Prostate gland (tissue), 2 donors: ENCODE data around the gene ITPR2. TPM values are rescaled to one million over a fixed set of nuclear protein-coding genes. Genes with fewer than 3 reads are reported as not detected.
"Not testable (repeated sequence)": the region's sequence is repeated elsewhere in the genome, so short reads cannot be mapped to it uniquely, and the experiment has no call there.

Experiments used
- DNase-seq: peaks from one replicate; pipeline ENCODE4 v3.0.0-alpha.2; 2019; ENCODE audit warnings: low spot score
- H3K27ac ChIP-seq, 2 donors: fragments of 200-600 bp; sonication (generic); 2 replicates each; pipeline ENCODE4 v1.5.1; 2017 to 2019
- H3K27me3 ChIP-seq: fragments of 200-600 bp; sonication (generic); replicated peaks from 2 replicates; pipeline ENCODE4 v1.5.1; 2019; ENCODE audit not compliant: insufficient read depth
- H3K36me3 ChIP-seq, 2 donors: fragments of 200-600 bp; sonication (generic); 1 replicate in 1 of 2; 2 replicates in 1 of 2; pipeline versions ENCODE4 v1.5.1 to v1.8.1; 2017 to 2019
- H3K4me1 ChIP-seq: fragments of 200-600 bp; sonication (generic); replicated peaks from 2 replicates; pipeline ENCODE4 v1.5.1; 2019
- H3K4me3 ChIP-seq, 2 donors: fragments of 200-600 bp; sonication (generic); 2 replicates each; pipeline ENCODE4 v1.5.1; 2017 to 2019
- H3K9me3 ChIP-seq: fragments of 200-600 bp; sonication (generic); 2 replicates; pipeline ENCODE4 v1.5.1; 2017
- POLR2A ChIP-seq: fragments of 450-650 bp; IDR thresholded peaks from one replicate; pipeline ENCODE4 v1.6.1; 2016; ENCODE audit warnings: antibody characterized with exemption, mild to moderate bottlenecking
- POLR2AphosphoS5 ChIP-seq: sonication (generic); formaldehyde crosslinking; IDR thresholded peaks from one replicate; pipeline ENCODE4 v1.6.1; 2017; ENCODE audit warnings: antibody characterized with exemption
- WGBS: methylation state at CpG from one replicate; pipeline ENCODE4 v1.1.5; 2018; 5-methylcytosine and 5-hydroxymethylcytosine counted together
- intact Hi-C: fragments of 100-400 bp; cut with DNase I; formaldehyde crosslinking; loops from one replicate; pipeline ENCODE4 v1.14.2; 2022
- total RNA-seq, 2 donors: library from RNA; depleted of rRNA; stranded (reverse); fragments of >200 nt; gene quantifications; one replicate each; pipeline ENCODE4 v1.1.0, GENCODE V29; 2016
- TF ChIP-seq, protein P1 (sequence below), 4 experiments: fragments of 200-600 bp in 2 of 4; fragments of 450-650 bp in 2 of 4; sonication (generic) in 2 of 4; IDR thresholded peaks; 1 replicate in 3 of 4; 2 replicates in 1 of 4; pipeline ENCODE4 v1.5.1; 2016 to 2019; ENCODE audit warnings: antibody characterized with exemption in 4 of 4, mild to moderate bottlenecking in 2 of 4, moderate library complexity in 2 of 4

The ITPR2 gene
- total RNA-seq, 2 donors from 2014 or later = 30.0 to 44.4 TPM

DNA sequence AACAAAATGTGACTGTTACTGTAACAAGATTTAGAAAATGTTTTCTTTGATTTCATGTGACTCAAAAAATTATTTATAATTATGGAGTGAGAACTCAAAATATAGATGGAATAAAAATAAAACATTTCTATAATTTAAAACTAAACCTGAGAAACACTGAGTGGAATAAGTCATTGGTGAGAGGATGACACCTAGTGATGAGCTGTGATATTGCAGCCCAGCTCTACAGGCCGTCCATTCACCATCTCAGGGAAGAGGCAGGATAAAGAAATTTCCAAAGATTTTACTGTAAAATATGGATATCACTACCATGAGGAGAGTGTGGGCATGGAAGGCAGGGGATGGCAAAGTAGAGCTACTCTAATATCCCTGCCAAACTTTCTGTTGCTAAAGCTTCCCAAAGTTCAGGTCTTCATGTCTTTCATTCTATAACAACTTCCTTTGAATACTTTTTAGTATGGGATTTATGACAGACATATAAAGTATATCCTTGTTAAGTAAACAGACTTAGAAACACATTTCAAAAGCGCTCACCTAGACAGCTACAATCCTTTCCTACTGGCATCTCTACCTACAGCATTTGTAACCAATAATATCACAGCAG lies 308.0 kb downstream of the ITPR2 start:
- Histone ChIP-seq H3K9me3 (no peaks in the 10 kb centered on the region), H3K4me1 (no peaks in the 10 kb centered on the region), H3K4me3 (no peak overlapping the region), H3K27me3 (no peaks in the 10 kb centered on the region), H3K36me3 (no peaks in the 10 kb centered on the region), H3K27ac (no peak overlapping the region)
- intact Hi-C loops = loop anchor here (10.0 kb wide), 1 partner anchor 400 kb away; the partner anchor contains the start of gene BHLHE41
- TF ChIP-seq, protein P1, sequence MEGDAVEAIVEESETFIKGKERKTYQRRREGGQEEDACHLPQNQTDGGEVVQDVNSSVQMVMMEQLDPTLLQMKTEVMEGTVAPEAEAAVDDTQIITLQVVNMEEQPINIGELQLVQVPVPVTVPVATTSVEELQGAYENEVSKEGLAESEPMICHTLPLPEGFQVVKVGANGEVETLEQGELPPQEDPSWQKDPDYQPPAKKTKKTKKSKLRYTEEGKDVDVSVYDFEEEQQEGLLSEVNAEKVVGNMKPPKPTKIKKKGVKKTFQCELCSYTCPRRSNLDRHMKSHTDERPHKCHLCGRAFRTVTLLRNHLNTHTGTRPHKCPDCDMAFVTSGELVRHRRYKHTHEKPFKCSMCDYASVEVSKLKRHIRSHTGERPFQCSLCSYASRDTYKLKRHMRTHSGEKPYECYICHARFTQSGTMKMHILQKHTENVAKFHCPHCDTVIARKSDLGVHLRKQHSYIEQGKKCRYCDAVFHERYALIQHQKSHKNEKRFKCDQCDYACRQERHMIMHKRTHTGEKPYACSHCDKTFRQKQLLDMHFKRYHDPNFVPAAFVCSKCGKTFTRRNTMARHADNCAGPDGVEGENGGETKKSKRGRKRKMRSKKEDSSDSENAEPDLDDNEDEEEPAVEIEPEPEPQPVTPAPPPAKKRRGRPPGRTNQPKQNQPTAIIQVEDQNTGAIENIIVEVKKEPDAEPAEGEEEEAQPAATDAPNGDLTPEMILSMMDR (IDR thresholded peaks at IDR 0.05) = peak; percentile 32 to 56 (median 49)
- TF ChIP-seq POLR2AphosphoS5 = no peak
- TF ChIP-seq POLR2A = no peak
- 91% methylated on average over 2 of the region's 2 CpGs for WGBS
- DNase-seq = no peak

DNA sequence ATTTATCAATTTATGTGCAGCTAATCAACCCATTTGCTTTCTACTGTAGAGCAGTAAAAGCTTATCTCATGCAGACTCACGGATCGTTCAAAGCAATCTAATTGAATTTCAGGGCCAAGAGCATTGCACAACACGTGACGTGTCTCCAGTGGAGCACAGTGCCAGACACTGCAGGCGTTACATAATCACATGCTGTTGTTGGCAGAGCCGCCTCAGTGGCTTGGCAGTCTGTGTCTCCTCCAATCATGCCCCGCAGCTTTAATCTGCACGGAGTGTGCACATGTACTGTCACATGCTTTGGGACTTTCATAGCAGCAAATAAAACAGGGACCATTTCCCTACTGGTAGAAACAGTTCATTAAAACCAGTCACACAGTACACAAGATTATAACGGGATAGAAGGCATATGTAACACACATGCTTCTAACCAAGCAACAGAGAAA lies 309.3 kb downstream of the ITPR2 start:
- H3K27ac ChIP-seq = peak overlapping the region in 1 of 2 donors; percentile 28

DNA sequence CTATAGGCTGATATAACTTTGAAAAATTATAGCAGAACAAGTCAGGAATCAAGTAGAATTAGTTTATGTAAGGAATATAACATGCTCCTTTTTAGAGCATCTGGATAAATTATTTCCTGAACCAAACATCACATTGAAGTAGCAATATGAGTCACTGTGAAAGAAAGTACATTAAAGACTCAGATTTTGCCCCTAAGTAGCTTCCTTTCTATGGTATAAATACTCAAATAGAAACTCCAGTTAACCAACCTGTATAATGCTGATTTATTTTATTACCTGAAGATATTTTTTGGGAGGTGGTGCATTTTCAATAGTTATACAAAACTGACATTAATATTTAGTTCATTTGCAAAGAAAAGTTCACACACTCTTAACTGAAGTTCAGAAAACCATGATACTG lies 312.1 kb downstream of the ITPR2 start:
- DNase-seq = no peak
- H3K27ac ChIP-seq = no peak overlapping the region
- H3K4me1 ChIP-seq = no peaks in the 10 kb centered on the region
- no peaks in the 10 kb centered on the region for H3K9me3 ChIP-seq
- no peaks in the 10 kb centered on the region for H3K36me3 ChIP-seq
- intact Hi-C loops = loop anchor here (10.0 kb wide), 1 partner anchor 396 kb away; the partner anchor contains the start of gene BHLHE41
- H3K4me3 ChIP-seq = no peak overlapping the region
- TF ChIP-seq POLR2AphosphoS5 (no peak), POLR2A (no peak)
- TF ChIP-seq, protein P1 (IDR thresholded peaks at IDR 0.05) = no peak
- no peaks in the 10 kb centered on the region for H3K27me3 ChIP-seq

More for the DNA sequence above, 309.3 kb downstream of the ITPR2 start:
- 9% methylated on average over 9 of the region's 9 CpGs for WGBS
- no peaks in the 10 kb centered on the region for H3K4me1 ChIP-seq
- TF ChIP-seq POLR2AphosphoS5 = peak; percentile 94
- TF ChIP-seq, protein P1 (IDR thresholded peaks at IDR 0.05) = peak in 2 of 4 experiments; percentile 20 to 28
- TF ChIP-seq POLR2A = no peak
- DNase-seq = peak; percentile 87
- no peaks in the 10 kb centered on the region for H3K9me3 ChIP-seq
- no peak overlapping the region for H3K4me3 ChIP-seq
- no peaks in the 10 kb centered on the region for H3K27me3 ChIP-seq
- intact Hi-C loops = loop anchor here (10.0 kb wide), 1 partner anchor 399 kb away; the partner anchor contains the start of gene BHLHE41
- no peaks in the 10 kb centered on the region for H3K36me3 ChIP-seq

DNA sequence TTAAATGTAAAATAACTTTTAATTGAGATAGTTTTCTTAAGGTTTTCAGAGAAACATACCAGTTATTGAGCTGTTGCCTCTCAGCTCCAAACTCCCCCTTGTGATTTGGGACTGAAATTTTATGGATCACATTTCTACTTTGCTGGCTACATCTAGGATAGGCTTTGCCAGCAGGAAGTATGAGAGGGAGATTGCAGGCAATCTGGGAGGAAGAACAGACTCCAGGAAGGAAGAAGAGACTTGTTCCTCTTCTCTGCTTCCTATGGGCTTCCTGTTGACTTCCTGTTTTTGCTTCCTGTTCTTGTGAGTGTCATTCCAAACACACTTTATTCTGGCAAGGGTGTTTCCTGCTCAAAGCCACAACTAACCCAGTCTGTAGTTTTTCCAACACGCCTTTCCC lies 312.9 kb downstream of the ITPR2 start:
- no peaks in the 10 kb centered on the region for H3K27me3 ChIP-seq
- H3K4me3 ChIP-seq = no peak overlapping the region
- intact Hi-C loops = loop anchor here (10.0 kb wide), 1 partner anchor 395 kb away; the partner anchor contains the start of gene BHLHE41
- 88% methylated on average over 1 of the region's 1 CpG for WGBS
- no peak overlapping the region for H3K27ac ChIP-seq
- TF ChIP-seq POLR2A (no peak), POLR2AphosphoS5 (no peak)
- TF ChIP-seq, protein P1 (IDR thresholded peaks at IDR 0.05) = no peak
- H3K9me3 ChIP-seq = no peaks in the 10 kb centered on the region
- H3K36me3 ChIP-seq = no peaks in the 10 kb centered on the region
- no peaks in the 10 kb centered on the region for H3K4me1 ChIP-seq
- no peak for DNase-seq

DNA sequence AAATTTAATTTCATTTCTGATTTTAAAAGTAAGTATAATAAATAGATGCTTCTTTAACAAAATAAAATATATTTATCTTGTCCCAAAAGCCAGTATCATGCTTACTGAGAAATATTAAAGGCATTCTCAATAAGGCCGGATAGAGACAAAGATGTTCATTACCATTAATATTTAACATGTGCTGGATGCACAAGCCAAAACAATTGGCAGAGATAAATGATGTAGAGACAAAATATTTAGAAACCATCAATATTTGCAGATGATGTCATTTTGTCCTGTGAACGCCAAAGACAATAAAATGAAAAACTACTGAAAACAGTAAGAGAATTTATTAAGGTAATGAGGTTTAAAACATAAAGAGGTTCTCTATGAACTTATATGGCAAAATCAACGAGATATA lies 313.5 kb downstream of the ITPR2 start:
- Histone ChIP-seq H3K36me3 (no peaks in the 10 kb centered on the region), H3K27me3 (no peaks in the 10 kb centered on the region), H3K9me3 (no peaks in the 10 kb centered on the region), H3K4me1 (no peaks in the 10 kb centered on the region), H3K27ac (no peak overlapping the region), H3K4me3 (no peak overlapping the region)
- no peak for DNase-seq
- intact Hi-C loops = no loop called here
- no peak for TF ChIP-seq POLR2AphosphoS5
- TF ChIP-seq, protein P1 (IDR thresholded peaks at IDR 0.05) = no peak
- no peak for TF ChIP-seq POLR2A
- WGBS = 80% methylated on average over 3 of the region's 3 CpGs

GRCh38 chr12:26517320-26517719 lies 315.7 kb downstream of the ITPR2 start:
- WGBS = 88% methylated on average over 3 of the region's 3 CpGs
- intact Hi-C loops, DNase-seq: not testable (repeated sequence)

More at GRCh38 chr12:26517320-26517719, 315.7 kb downstream of the ITPR2 start:
- not testable (repeated sequence) for H3K4me3 ChIP-seq, H3K27ac ChIP-seq, H3K9me3 ChIP-seq, H3K4me1 ChIP-seq, H3K27me3 ChIP-seq, H3K36me3 ChIP-seq
